Endothelial cell of umbilical vein (primary cell): ENCODE results near the gene CPZ. TPM values are rescaled to one million over a fixed set of nuclear protein-coding genes. Genes with fewer than 3 reads are reported as not detected.

Source experiments
- BruUV-seq: library from RNA; stranded (reverse); fragments of 400-500 nt; replicated peaks from 2 replicates; lab custom pipeline; 2021; lab: Mats Ljungman, UMichigan
- CTCF ChIA-PET: fragments of 300-600, 350-600 bp; sonication (Branson Sonifier 250); formaldehyde crosslinking; loops from one replicate; lab custom pipeline; 2021; ENCODE audit warnings: antibody characterized with exemption, inconsistent platforms; lab: Charles Lee
- POLR2A ChIA-PET: fragments of 300-600, 350-600 bp; sonication (Branson Sonifier 250); formaldehyde crosslinking; loops from one replicate; lab custom pipeline; 2021; ENCODE audit warnings: antibody characterized with exemption, inconsistent platforms; lab: Charles Lee
- DNase-seq: peaks from one replicate; pipeline ENCODE4 v3.0.0-alpha.2; 2011; ENCODE audit warnings: low read depth, low spot score
- FAIRE-seq: peaks from 2 replicates; lab custom pipeline; 2011; peaks lifted over from hg19 to GRCh38; lab: Jason Lieb, UNC
- H2AFZ ChIP-seq: 2 replicates; pipeline ENCODE4 v1.6.0; 2012; ENCODE audit warnings: low read depth, low read length, control low read depth, inconsistent platforms
- H3K27ac ChIP-seq: 2 replicates; pipeline ENCODE4 v1.5.1; 2011; ENCODE audit warnings: low read depth, mild to moderate bottlenecking, control low read depth, low read length, moderate library complexity; ENCODE audit not compliant: insufficient read depth
- H3K27me3 ChIP-seq, 2 experiments: 2 replicates each; pipeline versions ENCODE4 v1.6.0 to v1.6.1; 2011; ENCODE audit warnings: low read length in 2 of 2, mixed read lengths in 1 of 2; ENCODE audit not compliant: control insufficient read depth in 2 of 2, insufficient read depth in 2 of 2
- H3K36me3 ChIP-seq, 2 experiments: 2 replicates in 1 of 2; 3 replicates in 1 of 2; pipeline ENCODE4 v1.5.1; 2011; ENCODE audit warnings: low read length in 2 of 2, mild to moderate bottlenecking in 1 of 2, moderate library complexity in 1 of 2; ENCODE audit not compliant: control insufficient read depth in 2 of 2, insufficient read depth in 2 of 2; ENCODE audit errors: extremely low read depth in 1 of 2
- H3K4me1 ChIP-seq: 3 replicates; pipeline ENCODE4 v1.5.1; 2011; ENCODE audit warnings: mild to moderate bottlenecking, low read length; ENCODE audit not compliant: control insufficient read depth, insufficient read depth; ENCODE audit errors: extremely low read depth
- H3K4me2 ChIP-seq: 2 replicates; pipeline ENCODE4 v1.6.1; 2011; ENCODE audit warnings: low read length, control low read depth, mixed read lengths; ENCODE audit not compliant: insufficient read depth
- H3K4me3 ChIP-seq, 3 experiments: fragments of 200-600 bp in 1 of 3; sonication (generic), shearing (Covaris generic) in 1 of 3; replicated peaks in 1 of 3; 2 replicates each; pipeline ENCODE4 v1.5.1; 2011 to 2016; ENCODE audit warnings: control low read depth in 3 of 3, low read length in 3 of 3, mild to moderate bottlenecking in 2 of 3, inconsistent platforms in 1 of 3, low read depth in 1 of 3, moderate library complexity in 1 of 3; ENCODE audit not compliant: insufficient read depth in 1 of 3
- H3K79me2 ChIP-seq: 2 replicates; pipeline ENCODE4 v1.6.0; 2012; ENCODE audit warnings: low read length, inconsistent platforms; ENCODE audit not compliant: control insufficient read depth, insufficient read depth
- H3K9ac ChIP-seq: replicated peaks from 2 replicates; pipeline ENCODE3; 2011; ENCODE audit warnings: low read length, control low read depth; ENCODE audit not compliant: insufficient read depth; ENCODE audit errors: extremely low read depth
- H3K9me1 ChIP-seq: replicated peaks from 3 replicates; pipeline ENCODE4 v1.6.0; 2011; ENCODE audit warnings: mild to moderate bottlenecking, low read length; ENCODE audit not compliant: control insufficient read depth, insufficient read depth; ENCODE audit errors: extremely low read depth
- H3K9me3 ChIP-seq: replicated peaks from 2 replicates; pipeline ENCODE4 v1.5.1; 2012; ENCODE audit warnings: low read length, inconsistent platforms; ENCODE audit not compliant: control insufficient read depth, insufficient read depth
- H4K20me1 ChIP-seq: replicated peaks from 2 replicates; pipeline ENCODE3; 2011; ENCODE audit warnings: mild to moderate bottlenecking, low read length; ENCODE audit not compliant: control insufficient read depth, insufficient read depth; ENCODE audit errors: extremely low read depth
- EZH2 ChIP-seq: IDR thresholded peaks from 2 replicates; pipeline ENCODE4 v1.6.1; 2012; ENCODE audit warnings: borderline replicate concordance, low read depth, mild to moderate bottlenecking, moderate library complexity, low read length, inconsistent platforms; ENCODE audit not compliant: severe bottlenecking
- FOS ChIP-seq: IDR thresholded peaks from 2 replicates; pipeline ENCODE4 v1.6.1; 2011; ENCODE audit warnings: mild to moderate bottlenecking, low read length, moderate library complexity, borderline replicate concordance; ENCODE audit not compliant: insufficient read depth
- GATA2 ChIP-seq: IDR thresholded peaks from 2 replicates; pipeline ENCODE4 v1.7.0; 2011; ENCODE audit warnings: low read depth, mild to moderate bottlenecking, moderate library complexity, mixed read lengths, low read length; ENCODE audit not compliant: insufficient read length, insufficient read depth
- JUN ChIP-seq: IDR thresholded peaks from 2 replicates; pipeline ENCODE4 v1.6.1; 2011; ENCODE audit warnings: borderline replicate concordance, low read depth; ENCODE audit not compliant: insufficient read length, insufficient read depth
- MYC ChIP-seq: IDR thresholded peaks from one replicate; pipeline ENCODE4 v1.6.1; 2011; ENCODE audit warnings: mild to moderate bottlenecking, low read depth, low read length
- POLR2A ChIP-seq: IDR thresholded peaks from 2 replicates; pipeline ENCODE4 v1.6.1; 2012; ENCODE audit warnings: low read depth, mild to moderate bottlenecking, control low read depth, low read length
- POLR2AphosphoS5 ChIP-seq: IDR thresholded peaks from 2 replicates; pipeline ENCODE4 v1.6.1; 2012; ENCODE audit warnings: low read depth, mild to moderate bottlenecking, control low read depth, low read length, moderate library complexity; ENCODE audit not compliant: insufficient read depth
- dilution Hi-C: fragments of 300-500 bp; cut with MboI; formaldehyde crosslinking; loops from one replicate; pipeline ENCODE4 v1.15.0; 2019; ENCODE audit warnings: low sequenced_read_pairs; ENCODE audit not compliant: extremely low pct_ligation_motif_present
- intact Hi-C: fragments of 100-400 bp; cut with micrococcal nuclease; formaldehyde crosslinking; loops from one replicate; pipeline ENCODE4 v1.10.0; 2022
- polyA plus RNA-seq, 4 experiments: library from polyadenylated mRNA; depleted of rRNA in 3 of 4; stranded (reverse) in 3 of 4; unstranded in 1 of 4; fragments of >200 nt; gene quantifications; 2 replicates each; pipeline versions ENCODE4 v1.2.1 to v1.2.3, GENCODE V29; 2011 to 2012; ENCODE audit warnings: missing spikeins in 1 of 4
- total RNA-seq: library from RNA; stranded (reverse); gene quantifications from 2 replicates; pipeline ENCODE4 v1.2.3, GENCODE V29; 2021
- TF ChIP-seq, protein P1 (sequence below), 2 donors: IDR thresholded peaks; 1 replicate in 1 of 2; 2 replicates in 1 of 2; pipeline ENCODE4 v1.5.1; 2011; ENCODE audit warnings: low read length in 2 of 2, mild to moderate bottlenecking in 2 of 2, moderate library complexity in 2 of 2, control low read depth in 1 of 2, inconsistent platforms in 1 of 2, low read depth in 1 of 2; ENCODE audit not compliant: insufficient read depth in 1 of 2; ENCODE audit errors: extremely low read depth in 1 of 2
- TF ChIP-seq, protein P2 (sequence below): IDR thresholded peaks from 2 replicates; pipeline ENCODE4 v1.6.1; 2011; ENCODE audit not compliant: insufficient read depth, insufficient read length

Gene CPZ
- total and polyA plus RNA-seq, 2 donors (not counting 3 experiments of a cell fraction or from before 2014, with no cell fraction given) = not detected

- Histone ChIP-seq H2AFZ (no peak overlapping the region), H3K36me3 (no peaks in the 10 kb centered on the region), H3K4me1 (no peaks in the 10 kb centered on the region), H3K4me3 (no peak overlapping the region), H3K27me3 (no peaks in the 10 kb centered on the region), H3K79me2 (no peaks in the 10 kb centered on the region), H3K9ac (no peak overlapping the region), H3K9me1 (no peaks in the 10 kb centered on the region), H4K20me1 (no peaks in the 10 kb centered on the region), H3K4me2 (no peak overlapping the region), H3K27ac (no peak overlapping the region), H3K9me3 (no peaks in the 10 kb centered on the region)
- POLR2A ChIA-PET = no interaction called here
- intact Hi-C loops (no loop called here), dilution Hi-C loops (no loop called here)
- no TSS peak for BruUV-seq
- no peak for FAIRE-seq
- CTCF ChIA-PET = no interaction called here
- no peak for DNase-seq
- TF ChIP-seq POLR2A = no peak
- no peak for TF ChIP-seq JUN
- no peak for TF ChIP-seq FOS
- no peak for TF ChIP-seq GATA2
- TF ChIP-seq EZH2 = no peak
These were observed 19.3 kb upstream of the CPZ start for GRCh38 chr4:8573266-8573665.

- Histone ChIP-seq H3K4me1 (no peaks in the 10 kb centered on the region), H3K4me3 (no peak overlapping the region), H3K9ac (no peak overlapping the region), H3K4me2 (no peak overlapping the region), H4K20me1 (no peaks in the 10 kb centered on the region), H2AFZ (no peak overlapping the region), H3K27ac (no peak overlapping the region), H3K9me1 (no peaks in the 10 kb centered on the region), H3K36me3 (no peaks in the 10 kb centered on the region), H3K79me2 (no peaks in the 10 kb centered on the region), H3K9me3 (no peaks in the 10 kb centered on the region), H3K27me3 (no peaks in the 10 kb centered on the region)
- ChIA-PET CTCF (no interaction called here), POLR2A (no interaction called here)
- DNase-seq (no peak), FAIRE-seq (no peak)
- BruUV-seq = no TSS peak
- dilution Hi-C loops = no loop called here
- intact Hi-C loops = no loop called here
- no peak for TF ChIP-seq POLR2AphosphoS5
- TF ChIP-seq, protein P1, sequence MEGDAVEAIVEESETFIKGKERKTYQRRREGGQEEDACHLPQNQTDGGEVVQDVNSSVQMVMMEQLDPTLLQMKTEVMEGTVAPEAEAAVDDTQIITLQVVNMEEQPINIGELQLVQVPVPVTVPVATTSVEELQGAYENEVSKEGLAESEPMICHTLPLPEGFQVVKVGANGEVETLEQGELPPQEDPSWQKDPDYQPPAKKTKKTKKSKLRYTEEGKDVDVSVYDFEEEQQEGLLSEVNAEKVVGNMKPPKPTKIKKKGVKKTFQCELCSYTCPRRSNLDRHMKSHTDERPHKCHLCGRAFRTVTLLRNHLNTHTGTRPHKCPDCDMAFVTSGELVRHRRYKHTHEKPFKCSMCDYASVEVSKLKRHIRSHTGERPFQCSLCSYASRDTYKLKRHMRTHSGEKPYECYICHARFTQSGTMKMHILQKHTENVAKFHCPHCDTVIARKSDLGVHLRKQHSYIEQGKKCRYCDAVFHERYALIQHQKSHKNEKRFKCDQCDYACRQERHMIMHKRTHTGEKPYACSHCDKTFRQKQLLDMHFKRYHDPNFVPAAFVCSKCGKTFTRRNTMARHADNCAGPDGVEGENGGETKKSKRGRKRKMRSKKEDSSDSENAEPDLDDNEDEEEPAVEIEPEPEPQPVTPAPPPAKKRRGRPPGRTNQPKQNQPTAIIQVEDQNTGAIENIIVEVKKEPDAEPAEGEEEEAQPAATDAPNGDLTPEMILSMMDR (IDR thresholded peaks at IDR 0.05; ENCODE audit: extremely low read depth in 1 of 2, insufficient read depth in 1 of 2, low read depth in 1 of 2, low read length in 2 of 2) = no peak
- no peak for TF ChIP-seq GATA2
- TF ChIP-seq, protein P2, sequence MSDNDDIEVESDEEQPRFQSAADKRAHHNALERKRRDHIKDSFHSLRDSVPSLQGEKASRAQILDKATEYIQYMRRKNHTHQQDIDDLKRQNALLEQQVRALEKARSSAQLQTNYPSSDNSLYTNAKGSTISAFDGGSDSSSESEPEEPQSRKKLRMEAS = no peak
- TF ChIP-seq FOS = no peak
- no peak for TF ChIP-seq POLR2A
- TF ChIP-seq JUN = no peak
- TF ChIP-seq EZH2 = no peak
- no peak for TF ChIP-seq MYC
These were observed 17.7 kb upstream of the CPZ start for GRCh38 chr4:8574796-8575370.
